ENCODE measurements around the gene SLC5A6.

- TF ChIP-seq EZH2 (IDR thresholded peaks at IDR 0.05; ENCODE audit: low read length) (no peak), CTCF (optimal IDR thresholded peaks at IDR 0.05 in 1 of 3, IDR thresholded peaks at IDR 0.05 in 1 of 3, conservative IDR thresholded peaks at IDR 0.05 in 1 of 3; ENCODE audit: extremely low read depth in 1 of 3, insufficient read depth in 2 of 3, low read length in 3 of 3) (no peak)
Observed at GRCh38 chr2:27199241-27199640, 12.8 kb downstream of the SLC5A6 start.

All from keratinocyte (primary cell).